H9 (cell line): ENCODE data around the gene DPPA2. TPM values are rescaled to one million over a fixed set of nuclear protein-coding genes. Genes with fewer than 3 reads are reported as not detected.

Experiments
- DNase-seq: peaks from one replicate; pipeline ENCODE4 v3.0.0-alpha.2; 2017
- H2AFZ ChIP-seq: one replicate; pipeline ENCODE4 v1.6.1; 2013; ENCODE audit warnings: mild to moderate bottlenecking, low read length, control low read depth, moderate library complexity
- H2AK5ac ChIP-seq: 2 replicates; pipeline ENCODE4 v1.6.1; 2013; ENCODE audit warnings: low read length, control low read depth, mixed read lengths; ENCODE audit not compliant: insufficient read length
- H2BK120ac ChIP-seq: one replicate; pipeline ENCODE4 v1.6.1; 2013; ENCODE audit warnings: low read depth, mild to moderate bottlenecking, low read length, control low read depth, inconsistent platforms; ENCODE audit not compliant: poor library complexity, severe bottlenecking
- H2BK12ac ChIP-seq: 2 replicates; pipeline ENCODE4 v1.6.1; 2013; ENCODE audit warnings: low read length, control low read depth, mixed read lengths, low read depth; ENCODE audit not compliant: insufficient read length
- H2BK15ac ChIP-seq: 2 replicates; pipeline ENCODE4 v1.6.1; 2013; ENCODE audit warnings: low read depth, low read length, control low read depth
- H2BK20ac ChIP-seq: one replicate; pipeline ENCODE4 v1.6.1; 2013; ENCODE audit warnings: low read depth, mild to moderate bottlenecking, low read length, control low read depth, inconsistent platforms; ENCODE audit not compliant: poor library complexity, severe bottlenecking
- H2BK5ac ChIP-seq: 2 replicates; pipeline ENCODE4 v1.6.1; 2013; ENCODE audit warnings: low read length, control low read depth, mixed read lengths; ENCODE audit not compliant: insufficient read length
- H3K14ac ChIP-seq: 2 replicates; pipeline ENCODE4 v1.6.1; 2013; ENCODE audit warnings: low read length, control low read depth; ENCODE audit not compliant: insufficient read depth
- H3K18ac ChIP-seq: 2 replicates; pipeline ENCODE4 v1.6.1; 2013; ENCODE audit warnings: low read depth, mild to moderate bottlenecking, mixed read lengths, low read length, control low read depth; ENCODE audit not compliant: insufficient read length
- H3K23ac ChIP-seq: 2 replicates; pipeline ENCODE4 v1.6.1; 2013; ENCODE audit warnings: low read length, control low read depth, mixed read lengths, low read depth; ENCODE audit not compliant: insufficient read length
- H3K23me2 ChIP-seq: 2 replicates; pipeline ENCODE4 v1.6.1; 2013; ENCODE audit warnings: low read depth, mild to moderate bottlenecking, mixed read lengths, low read length, control low read depth; ENCODE audit not compliant: insufficient read length, poor library complexity, severe bottlenecking
- H3K27ac ChIP-seq: 2 replicates; pipeline ENCODE4 v1.5.1; 2013; ENCODE audit warnings: low read length, control low read depth, mixed read lengths, low read depth; ENCODE audit not compliant: insufficient read length
- H3K27me3 ChIP-seq: 2 replicates; pipeline ENCODE4 v1.6.1; 2013; ENCODE audit warnings: low read length, control low read depth, inconsistent platforms; ENCODE audit not compliant: insufficient read depth
- H3K4ac ChIP-seq: 2 replicates; pipeline ENCODE4 v1.6.1; 2013; ENCODE audit warnings: low read depth, mild to moderate bottlenecking, control low read depth, inconsistent platforms, low read length, moderate library complexity
- H3K4me1 ChIP-seq: 2 replicates; pipeline ENCODE4 v1.6.1; 2013; ENCODE audit warnings: low read length, control low read depth, inconsistent platforms; ENCODE audit not compliant: insufficient read depth
- H3K4me2 ChIP-seq: 2 replicates; pipeline ENCODE4 v1.6.1; 2013; ENCODE audit warnings: low read length, control low read depth, mixed read lengths; ENCODE audit not compliant: insufficient read length, insufficient read depth
- H3K56ac ChIP-seq: 2 replicates; pipeline ENCODE4 v1.6.1; 2013; ENCODE audit warnings: low read depth, mild to moderate bottlenecking, mixed read lengths, low read length, control low read depth; ENCODE audit not compliant: insufficient read length
- H3K79me1 ChIP-seq: 2 replicates; pipeline ENCODE4 v1.6.1; 2013; ENCODE audit warnings: low read depth, mild to moderate bottlenecking, moderate library complexity, low read length, control low read depth, inconsistent platforms; ENCODE audit not compliant: insufficient read depth, poor library complexity, severe bottlenecking
- H3K79me2 ChIP-seq: 2 replicates; pipeline ENCODE4 v1.6.1; 2013; ENCODE audit warnings: low read length, control low read depth, inconsistent platforms; ENCODE audit not compliant: insufficient read depth
- H3K9ac ChIP-seq: 2 replicates; pipeline ENCODE4 v1.6.1; 2013; ENCODE audit warnings: low read length, control low read depth, mixed read lengths; ENCODE audit not compliant: insufficient read length; ENCODE audit errors: extremely low read depth
- H3K9me3 ChIP-seq: one replicate; pipeline ENCODE4 v1.6.1; 2013; ENCODE audit warnings: low read depth, low read length, inconsistent platforms; ENCODE audit not compliant: control insufficient read depth
- H3T11ph ChIP-seq: one replicate; pipeline ENCODE4 v1.6.1; 2013; ENCODE audit warnings: mild to moderate bottlenecking, low read length, control low read depth, inconsistent platforms
- H4K20me1 ChIP-seq: one replicate; pipeline ENCODE4 v1.6.1; 2013; ENCODE audit not compliant: control insufficient read depth, insufficient read length, insufficient read depth
- H4K5ac ChIP-seq: 2 replicates; pipeline ENCODE4 v1.6.1; 2013; ENCODE audit warnings: low read depth, mild to moderate bottlenecking, mixed read lengths, low read length, control low read depth; ENCODE audit not compliant: insufficient read length
- H4K8ac ChIP-seq: replicated peaks from 2 replicates; pipeline ENCODE4 v1.6.1; 2013; ENCODE audit warnings: low read length, control low read depth, mixed read lengths, low read depth; ENCODE audit not compliant: insufficient read length
- H4K91ac ChIP-seq: 2 replicates; pipeline ENCODE4 v1.6.1; 2013; ENCODE audit warnings: low read depth, mild to moderate bottlenecking, moderate library complexity, mixed read lengths, low read length, control low read depth; ENCODE audit not compliant: insufficient read length
- H3K27ac Mint-ChIP-seq, 3 experiments: 2 replicates in 2 of 3; 3 replicates in 1 of 3; pipeline ENCODE4 v1.8.0; 2020 to 2021; ENCODE audit warnings: mixed read lengths in 3 of 3, mild to moderate bottlenecking in 1 of 3, moderate library complexity in 1 of 3
- H3K27me3 Mint-ChIP-seq: 2 replicates; pipeline ENCODE4 v1.8.0; 2021; ENCODE audit warnings: low read depth, mild to moderate bottlenecking, moderate library complexity, mixed read lengths
- H3K36me3 Mint-ChIP-seq, 3 experiments: 2 replicates in 2 of 3; 3 replicates in 1 of 3; pipeline ENCODE4 v1.8.0; 2020 to 2021; ENCODE audit warnings: low read depth in 3 of 3, mixed read lengths in 3 of 3; ENCODE audit not compliant: insufficient read depth in 1 of 3
- H3K4me1 Mint-ChIP-seq, 2 experiments: 2 replicates each; pipeline ENCODE4 v1.8.0; 2020; ENCODE audit warnings: mixed read lengths in 2 of 2
- H3K4me3 Mint-ChIP-seq, 2 experiments: 2 replicates in 1 of 2; 3 replicates in 1 of 2; pipeline ENCODE4 v1.8.0; 2020 to 2021; ENCODE audit warnings: mild to moderate bottlenecking in 2 of 2, mixed read lengths in 2 of 2, moderate library complexity in 1 of 2
- H3K9me3 Mint-ChIP-seq, 2 experiments: 2 replicates in 1 of 2; 3 replicates in 1 of 2; pipeline ENCODE4 v1.8.0; 2020; ENCODE audit warnings: mild to moderate bottlenecking in 2 of 2, mixed read lengths in 2 of 2, moderate library complexity in 1 of 2
- CTCF ChIP-seq: fragments of 200-600 bp; sonication (generic); conservative IDR thresholded peaks from 3 replicates; pipeline ENCODE4 v1.8.0; 2021; ENCODE audit warnings: antibody characterized with exemption, mild to moderate bottlenecking
- WGBS: extraction: QIAGEN DNeasy Blood & Tissue Kit; methylation state at CpG from one replicate; pipeline ENCODE4 v1.1.7; 2013; ENCODE audit warnings: missing lambda C conversion rate, low lambda C conversion rate, mixed read lengths; ENCODE audit not compliant: insufficient read length; ENCODE audit errors: extremely low coverage; 5-methylcytosine and 5-hydroxymethylcytosine counted together
- total RNA-seq: library from RNA; stranded (reverse); gene quantifications from 2 replicates; pipeline ENCODE4 v1.2.1, GENCODE V29; 2021

Gene DPPA2
- total RNA-seq, 1 experiment from 2014 or later: 3.2 TPM

GRCh38 chr3:109325109-109325508 is 8.8 kb upstream of the DPPA2 start:
- no CpG with 5 or more reads among the region's 5 CpGs for whole genome bisulfite sequencing
- Histone ChIP-seq H3K23me2 (no peaks in the 10 kb centered on the region), H3K9ac (no peak overlapping the region), H2AFZ (no peak overlapping the region), H3K79me1 (no peaks in the 10 kb centered on the region), H3K18ac (no peak overlapping the region), H4K91ac (no peak overlapping the region), H2AK5ac (no peak overlapping the region), H3K4me1 (no peaks in the 10 kb centered on the region), H2BK120ac (no peak overlapping the region), H2BK5ac (no peak overlapping the region), H3K79me2 (no peaks in the 10 kb centered on the region; the same call in 1 of the 2 replicates), H3K4ac (no peak overlapping the region), H4K8ac (no peak overlapping the region), H2BK12ac (no peak overlapping the region), H3K4me2 (no peak overlapping the region), H3K27me3 (no peaks in the 10 kb centered on the region), H2BK20ac (no peak overlapping the region), H4K20me1 (no peaks in the 10 kb centered on the region), H2BK15ac (no peak overlapping the region), H3K27ac (peak overlapping the region; percentile 17), H3K14ac (no peak overlapping the region), H3K23ac (no peak overlapping the region), H3K9me3 (no peaks in the 10 kb centered on the region), H3K56ac (no peak overlapping the region), H4K5ac (no peak overlapping the region), H3T11ph (no peak overlapping the region)
- Mint-ChIP-seq H3K27ac (peak overlapping the region in 1 of 3 experiments; percentile 95; a peak in 1 of 7 replicates), H3K36me3 (peaks cover 34 to 48% (median 43%) of the 10 kb centered on the region in 3 experiments), H3K4me1 (peaks cover 19 to 22% of the 10 kb centered on the region in 2 experiments), H3K9me3 (no peaks in the 10 kb centered on the region), H3K27me3 (peaks cover 2% of the 10 kb centered on the region; the same call in 1 of the 2 replicates), H3K4me3 (no peak overlapping the region)
- no peak for TF ChIP-seq CTCF
- DNase-seq: peak; percentile 70
